ELR (cell line): ENCODE measurements around the gene PDE11A.
A peak's percentile ranks its signal among the peaks of the same experiment; 100 is the strongest.

ENCODE experiments used
- DNase-seq: peaks from one replicate; pipeline ENCODE4 v3.0.0-alpha.2; 2015; ENCODE audit warnings: low read depth

Gene PDE11A

DNA sequence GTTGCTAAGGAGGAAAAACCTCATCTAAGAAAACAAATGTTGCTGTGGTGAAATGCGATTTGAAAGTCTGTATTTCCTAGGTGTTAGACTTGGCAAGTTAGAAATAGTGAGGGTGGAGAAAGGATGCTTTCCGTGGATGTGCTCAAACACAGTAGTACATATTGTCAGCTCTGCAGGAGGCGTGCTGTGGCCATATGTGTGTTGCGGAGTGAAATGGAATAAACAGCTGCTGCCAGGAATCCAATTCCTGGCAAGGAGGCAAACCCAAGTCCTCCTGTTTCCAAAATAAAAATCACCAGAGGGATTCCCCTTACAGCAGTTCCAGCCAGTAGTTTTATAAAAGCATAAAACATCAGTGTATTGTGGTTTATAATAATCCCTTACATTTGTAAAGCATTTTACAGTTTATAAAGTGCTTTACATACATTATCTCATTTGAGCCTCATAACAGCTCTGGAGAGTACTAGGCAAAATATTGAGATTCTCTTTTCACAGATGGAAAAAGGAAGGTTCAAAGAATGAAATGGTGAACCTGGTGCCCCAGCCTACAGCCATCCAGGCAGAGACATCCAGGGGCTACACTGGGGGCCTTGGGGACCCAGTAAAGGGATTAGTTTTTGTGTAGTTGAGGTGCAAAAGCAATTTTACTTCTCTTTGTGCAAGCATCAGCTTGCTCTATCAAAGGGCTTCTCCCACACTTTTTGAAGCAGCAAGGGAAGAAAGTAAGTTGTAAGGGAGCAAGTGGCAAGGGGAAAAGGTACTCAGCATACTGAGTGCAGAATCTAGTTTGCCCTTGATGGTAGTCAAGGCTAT, 474.0 kb downstream of the PDE11A start:
- no peak for DNase-seq

DNA sequence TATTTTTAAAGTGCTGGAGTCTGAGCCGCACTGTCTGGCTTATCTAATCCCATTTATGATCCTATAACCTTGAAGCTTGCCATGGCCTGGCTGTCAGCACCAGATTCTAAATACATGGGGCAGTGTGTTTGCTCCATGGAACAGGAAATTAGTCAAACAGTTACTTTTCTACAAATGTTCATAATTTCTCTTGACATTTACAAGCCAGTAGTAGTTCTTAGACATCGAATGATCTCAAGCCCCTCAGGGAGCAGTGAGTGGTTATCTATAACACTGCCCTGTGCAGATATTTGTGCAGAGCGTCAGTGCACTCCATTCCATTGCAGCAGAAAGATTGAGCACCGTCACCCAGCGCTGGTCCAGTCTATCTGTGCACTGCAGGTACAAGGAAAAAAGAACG, 474.8 kb downstream of the PDE11A start:
- DNase-seq, result peak; percentile 26

- no peak for DNase-seq
Observed at GRCh38 chr2:177596866-177597265, 475.7 kb downstream of the PDE11A start.

DNA sequence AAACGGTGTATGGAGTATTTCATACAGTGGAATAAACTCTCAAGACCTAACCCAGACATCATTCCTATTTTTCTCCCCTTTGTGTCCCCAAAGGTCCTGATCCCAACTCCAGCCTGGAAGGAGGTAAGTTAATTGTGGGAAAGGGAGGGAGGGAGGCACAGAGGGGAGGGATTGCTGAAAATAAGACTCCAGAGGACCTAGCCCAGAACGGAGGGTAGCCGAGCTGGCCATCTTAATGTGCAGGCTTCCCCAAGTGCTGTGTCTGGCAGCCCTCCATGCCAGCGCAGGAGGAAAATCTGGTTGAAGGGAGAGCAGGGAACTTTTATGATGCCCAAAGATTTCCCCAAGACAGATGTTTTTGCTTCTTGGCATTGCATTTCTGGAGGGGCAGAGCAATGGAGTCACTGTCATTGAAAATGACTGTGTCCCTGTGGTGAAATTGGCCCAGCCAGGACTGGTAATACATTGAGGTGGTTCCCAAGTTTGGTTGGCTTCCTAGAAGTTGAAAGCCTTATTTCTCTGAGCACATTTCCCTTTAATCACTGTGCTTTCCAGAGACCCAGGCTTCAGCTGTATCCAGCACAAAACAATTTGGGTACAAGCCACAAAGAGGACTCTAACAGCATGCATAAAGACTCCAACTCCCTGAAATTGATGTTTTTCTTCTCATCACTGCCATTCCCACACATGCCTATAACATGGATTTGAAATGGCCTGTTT, 477.3 kb downstream of the PDE11A start:
- no peak for DNase-seq

DNA sequence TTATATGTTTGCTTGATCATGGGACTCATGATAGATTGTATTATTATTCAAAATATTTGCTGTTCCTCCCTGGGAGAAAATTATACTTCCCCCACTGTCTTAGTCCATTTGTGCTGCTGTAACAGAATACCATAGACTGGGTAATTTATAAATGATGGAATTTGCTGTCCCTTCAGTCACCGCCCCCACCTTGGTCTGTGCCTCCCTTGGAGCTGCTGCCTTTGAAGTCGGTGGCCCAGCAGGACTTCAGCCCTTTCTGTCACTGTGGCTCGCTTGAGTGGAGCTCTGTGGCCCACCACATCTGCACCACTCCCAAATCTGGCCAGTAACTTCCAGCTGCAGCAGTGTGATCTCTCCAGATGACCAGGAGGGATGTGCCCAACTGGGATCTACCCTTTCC, 479.2 kb downstream of the PDE11A start:
- no peak for DNase-seq

GRCh38 chr2:177592945-177593344, 479.6 kb downstream of the PDE11A start:
- DNase-seq, result no peak

GRCh38 chr2:177592397-177592796, 480.2 kb downstream of the PDE11A start:
- DNase-seq, result no peak

GRCh38 chr2:177589186-177589585, 483.4 kb downstream of the PDE11A start:
- no peak for DNase-seq

- DNase-seq, result no peak
Observed at GRCh38 chr2:177588671-177589070, 483.9 kb downstream of the PDE11A start.

DNA sequence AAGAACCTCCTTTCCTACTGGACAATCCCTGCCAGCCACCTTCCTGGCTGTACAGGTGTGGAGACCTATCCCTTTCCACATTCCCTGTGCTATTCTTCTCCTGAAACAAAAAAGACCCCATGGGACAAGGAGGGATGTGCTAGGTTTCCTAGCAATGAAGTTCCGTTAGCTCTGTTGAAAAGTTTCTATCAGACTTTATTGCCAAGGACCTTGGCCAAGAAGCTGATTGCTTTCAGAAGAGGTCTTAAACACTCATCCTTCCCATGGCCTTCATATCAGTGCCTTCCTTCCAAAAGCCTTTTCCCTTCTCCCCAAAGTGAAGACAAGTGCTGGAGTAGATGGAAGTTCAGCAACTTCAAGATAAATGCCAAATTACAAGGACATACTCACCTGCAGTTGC, 485.2 kb downstream of the PDE11A start:
- no peak for DNase-seq

GRCh38 chr2:177586154-177586553, 486.4 kb downstream of the PDE11A start:
- DNase-seq, result no peak

DNA sequence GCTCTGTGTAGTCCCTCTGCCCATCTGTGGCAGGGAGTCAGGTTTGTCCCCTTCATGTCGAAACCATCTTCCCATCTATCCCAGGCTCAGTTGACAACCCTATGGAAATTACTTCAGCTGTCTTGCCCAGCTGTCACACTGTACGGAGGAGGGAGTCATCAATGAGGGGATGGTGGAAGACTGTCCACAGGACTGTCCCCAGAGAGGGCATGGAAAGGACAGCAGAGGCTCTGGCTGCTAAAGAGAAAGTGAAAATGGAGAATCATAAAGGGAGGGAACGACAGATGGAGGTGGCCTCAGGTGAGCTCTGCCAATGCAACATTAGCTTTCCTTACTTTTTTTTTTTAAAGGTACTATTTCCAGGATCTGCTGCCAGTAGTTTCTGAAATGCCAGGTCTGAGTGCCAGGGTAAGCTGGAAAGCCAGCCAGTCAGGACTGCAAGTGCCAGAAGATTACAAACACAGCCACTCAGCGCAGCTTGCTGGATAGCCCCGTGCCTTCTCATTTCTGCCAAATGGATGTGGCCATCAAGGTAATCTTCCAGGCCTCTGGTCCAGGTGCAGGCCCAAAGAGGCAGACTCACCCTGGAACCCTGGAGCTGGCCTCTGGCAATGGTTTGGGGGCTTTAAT, 487.2 kb downstream of the PDE11A start:
- no peak for DNase-seq

GRCh38 chr2:177584030-177584692, 488.4 kb downstream of the PDE11A start:
- no peak for DNase-seq

DNA sequence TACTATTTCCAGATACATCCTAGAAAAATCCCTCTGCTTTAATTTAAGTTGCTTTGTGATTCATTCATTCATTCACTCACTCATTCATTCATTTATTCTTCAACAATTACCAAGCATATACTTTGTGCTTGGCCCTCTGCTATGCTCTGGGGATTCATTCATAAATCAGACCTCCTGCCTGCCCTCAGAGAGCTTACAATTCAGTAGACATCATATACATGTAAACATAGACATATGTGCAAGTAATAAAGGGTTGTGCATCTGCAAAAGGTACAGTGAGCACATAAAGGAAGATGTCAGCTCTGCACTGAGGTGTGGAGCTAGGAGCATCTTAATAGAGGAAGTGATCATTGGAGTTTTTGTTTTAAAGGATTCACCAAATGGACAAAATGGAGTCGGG, 490.6 kb downstream of the PDE11A start:
- DNase-seq, result no peak

- DNase-seq, result no peak
Observed at GRCh38 chr2:177579486-177580036, 493.0 kb downstream of the PDE11A start.

DNA sequence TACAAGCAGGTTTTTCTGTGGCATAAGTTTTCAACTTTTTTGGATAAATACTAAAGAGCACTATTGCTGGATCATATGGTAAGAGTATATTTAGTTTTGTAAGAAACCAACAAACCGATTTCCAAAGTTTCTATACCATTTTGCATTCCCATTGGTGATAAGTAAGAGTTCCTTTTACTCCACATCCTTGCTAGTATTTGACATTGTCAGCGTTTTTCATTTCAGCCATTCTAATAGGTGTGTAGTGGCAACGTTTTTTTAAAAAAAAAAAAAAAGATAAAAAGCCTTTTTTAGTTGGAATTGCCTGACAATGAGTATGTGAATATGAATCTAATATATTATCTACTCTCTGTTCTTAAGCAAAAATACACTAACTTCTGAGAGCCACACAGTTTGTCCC, 494.1 kb downstream of the PDE11A start:
- no peak for DNase-seq

- no peak for DNase-seq
Observed at GRCh38 chr2:177577075-177577474, 495.5 kb downstream of the PDE11A start.

- DNase-seq, result no peak
Observed at GRCh38 chr2:177575358-177575757, 497.2 kb downstream of the PDE11A start.

DNA sequence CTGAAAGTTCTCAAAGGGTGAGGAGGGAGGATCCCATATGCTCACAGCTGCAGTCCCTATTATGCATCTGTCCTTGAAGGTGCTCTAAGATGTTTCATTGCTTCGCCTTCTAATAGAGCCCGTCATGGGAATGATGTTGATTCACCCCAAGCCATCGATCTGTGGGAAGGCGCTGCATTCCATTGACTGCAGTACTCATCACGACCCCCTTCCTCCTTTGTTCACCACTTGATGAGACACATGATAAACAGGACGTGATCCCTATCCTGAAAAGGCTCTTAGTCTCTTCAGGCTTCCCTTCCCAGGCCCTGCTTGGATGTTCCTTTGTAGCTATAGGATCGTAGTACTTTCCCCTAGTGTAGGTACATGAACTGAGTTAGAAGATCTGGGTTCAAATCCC, 498.2 kb downstream of the PDE11A start:
- DNase-seq, result peak; percentile 12
